ENCODE measurements around the gene THAP8. TPM values are rescaled to one million over a fixed set of nuclear protein-coding genes. Genes with fewer than 3 reads are reported as not detected.

Gene THAP8
- total RNA-seq, 3 donors from 2014 or later (not counting 1 experiment from before 2014, with no cell fraction given), result 1.8 to 3.2 (median 2.8) TPM

DNA sequence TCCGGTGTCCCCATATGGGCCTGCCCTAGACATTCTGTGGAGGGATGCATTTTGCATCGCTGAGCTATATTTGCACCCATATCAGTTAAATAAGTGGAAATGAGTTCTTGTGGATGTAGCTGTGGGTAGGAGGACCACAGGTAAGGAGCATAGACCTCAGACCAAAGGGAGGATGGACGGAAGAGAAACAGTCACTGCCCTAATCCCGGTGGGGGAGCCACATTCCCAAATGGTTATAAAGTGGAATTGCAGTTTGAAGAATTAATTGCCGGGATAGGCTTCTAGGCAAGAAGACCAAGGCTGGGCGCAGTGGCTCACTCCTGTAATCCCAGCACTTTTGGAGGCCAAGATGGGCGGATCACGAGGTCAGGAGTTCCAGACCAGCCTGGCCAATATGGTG, 57.3 kb downstream of the THAP8 start:
- H3K36me3 ChIP-seq (ENCODE audit: control insufficient read depth, insufficient read depth, low read length), result peaks cover 8% of the 10 kb centered on the region
- H3K27me3 Mint-ChIP-seq (ENCODE audit: low read depth in 2 of 2), result no peaks in the 10 kb centered on the region
- WGBS (ENCODE audit: insufficient coverage), result 96% methylated on average over 7 of the region's 8 CpGs
- H3K4me3 Mint-ChIP-seq, result peak overlapping the region; percentile 37
- peaks cover 26% of the 10 kb centered on the region for H3K4me1 ChIP-seq (ENCODE audit: control insufficient read depth, insufficient read depth, low read length)
- H3K36me3 Mint-ChIP-seq, result no peaks in the 10 kb centered on the region
- TF ChIP-seq, protein P1, sequence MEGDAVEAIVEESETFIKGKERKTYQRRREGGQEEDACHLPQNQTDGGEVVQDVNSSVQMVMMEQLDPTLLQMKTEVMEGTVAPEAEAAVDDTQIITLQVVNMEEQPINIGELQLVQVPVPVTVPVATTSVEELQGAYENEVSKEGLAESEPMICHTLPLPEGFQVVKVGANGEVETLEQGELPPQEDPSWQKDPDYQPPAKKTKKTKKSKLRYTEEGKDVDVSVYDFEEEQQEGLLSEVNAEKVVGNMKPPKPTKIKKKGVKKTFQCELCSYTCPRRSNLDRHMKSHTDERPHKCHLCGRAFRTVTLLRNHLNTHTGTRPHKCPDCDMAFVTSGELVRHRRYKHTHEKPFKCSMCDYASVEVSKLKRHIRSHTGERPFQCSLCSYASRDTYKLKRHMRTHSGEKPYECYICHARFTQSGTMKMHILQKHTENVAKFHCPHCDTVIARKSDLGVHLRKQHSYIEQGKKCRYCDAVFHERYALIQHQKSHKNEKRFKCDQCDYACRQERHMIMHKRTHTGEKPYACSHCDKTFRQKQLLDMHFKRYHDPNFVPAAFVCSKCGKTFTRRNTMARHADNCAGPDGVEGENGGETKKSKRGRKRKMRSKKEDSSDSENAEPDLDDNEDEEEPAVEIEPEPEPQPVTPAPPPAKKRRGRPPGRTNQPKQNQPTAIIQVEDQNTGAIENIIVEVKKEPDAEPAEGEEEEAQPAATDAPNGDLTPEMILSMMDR (IDR thresholded peaks at IDR 0.05), result no peak
- no peak overlapping the region for H3K4me3 ChIP-seq (ENCODE audit: low read length)
- DNase-seq, result no peak
- H3K4me1 Mint-ChIP-seq, result peaks cover 12 to 37% of the 10 kb centered on the region in 2 donors
- H3K9me3 ChIP-seq (ENCODE audit: control insufficient read depth, insufficient read depth, low read length), result no peaks in the 10 kb centered on the region
- no peak overlapping the region for H3K27ac ChIP-seq (ENCODE audit: low read length)
- H3K9me3 Mint-ChIP-seq, result no peaks in the 10 kb centered on the region
- ATAC-seq, result no peak
- H3K27ac Mint-ChIP-seq, result peak overlapping the region in 1 of 2 donors; percentile 95
- H3K27me3 ChIP-seq (ENCODE audit: control insufficient read depth, insufficient read depth, low read length), result no peaks in the 10 kb centered on the region
- intact Hi-C loops (cut with micrococcal nuclease), result loop anchor here (5.0 to 10.0 kb wide), 2 partner anchors 56 to 118 kb away; partner anchors contain the start of genes OVOL3, POLR2I, TBCB and THAP8

DNA sequence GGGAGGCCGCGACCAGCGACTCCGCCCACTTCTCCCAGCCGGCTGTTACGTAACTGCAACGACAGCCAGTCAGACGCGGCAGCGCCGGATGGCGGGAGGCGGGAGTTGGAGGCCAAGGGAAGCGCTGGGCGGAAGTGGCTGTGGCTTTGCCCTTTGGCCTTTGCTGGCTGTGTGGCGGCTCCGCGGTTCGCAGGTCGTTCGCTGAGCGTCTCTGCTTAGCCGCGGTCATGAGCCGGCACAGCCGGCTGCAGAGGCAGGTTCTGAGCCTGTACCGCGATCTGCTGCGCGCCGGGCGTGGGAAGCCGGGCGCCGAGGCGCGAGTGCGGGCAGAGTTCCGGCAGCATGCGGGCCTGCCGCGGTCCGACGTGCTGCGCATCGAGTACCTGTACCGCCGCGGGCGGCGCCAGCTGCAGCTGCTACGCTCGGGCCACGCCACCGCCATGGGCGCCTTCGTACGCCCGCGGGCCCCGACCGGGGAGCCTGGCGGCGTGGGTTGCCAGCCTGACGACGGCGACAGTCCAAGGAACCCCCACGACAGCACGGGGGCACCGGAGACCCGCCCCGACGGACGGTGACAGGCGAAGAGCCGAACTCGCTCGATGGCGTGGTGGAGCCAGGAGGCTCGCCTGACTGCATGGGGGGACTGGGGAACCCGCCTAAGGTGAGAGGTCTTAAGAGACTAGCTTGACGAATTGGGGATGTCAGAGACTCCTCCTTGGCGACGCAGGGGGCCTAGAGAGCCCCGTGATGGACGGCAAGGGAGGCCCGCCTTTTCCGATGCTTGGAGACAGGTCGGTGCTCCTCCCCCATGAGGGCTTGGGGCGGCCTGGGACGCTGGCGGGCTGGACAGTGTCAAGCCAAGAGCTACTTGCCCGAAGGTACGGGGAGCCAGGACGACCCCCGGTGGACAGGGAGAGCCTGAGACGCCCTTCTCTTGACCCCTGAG, 58.8 kb downstream of the THAP8 start, which contains the start of gene SDHAF1:
Gene SDHAF1 (plus strand): TSS at position 141 of the 946 bp plus-strand sequence. CDS start 87 bp downstream, at position 228.
- Histone ChIP-seq H3K4me3 (ENCODE audit: low read length) (peak within 1 kb of the TSS; percentile 59), H3K27ac (ENCODE audit: low read length) (peak within 1 kb of the TSS; percentile 83), H3K27me3 (ENCODE audit: control insufficient read depth, insufficient read depth, low read length) (no peaks in the 10 kb centered on the region), H3K9me3 (ENCODE audit: control insufficient read depth, insufficient read depth, low read length) (no peaks in the 10 kb centered on the region), H3K4me1 (ENCODE audit: control insufficient read depth, insufficient read depth, low read length) (peaks cover 26% of the 10 kb centered on the region), H3K36me3 (ENCODE audit: control insufficient read depth, insufficient read depth, low read length) (peaks cover 8% of the 10 kb centered on the region)
- DNase-seq, result peak; percentile 88 to 95
- Mint-ChIP-seq H3K4me3 (peak within 1 kb of the TSS; percentile 96), H3K36me3 (no peaks in the 10 kb centered on the region), H3K27me3 (ENCODE audit: low read depth in 2 of 2) (no peaks in the 10 kb centered on the region), H3K27ac (peak within 1 kb of the TSS; percentile 91 to 95), H3K9me3 (no peaks in the 10 kb centered on the region), H3K4me1 (peaks cover 12 to 30% of the 10 kb centered on the region in 2 donors)
- peak; percentile 89 to 94 (median 91) for ATAC-seq
- TF ChIP-seq, protein P1 (IDR thresholded peaks at IDR 0.05), result no peak
- WGBS (ENCODE audit: insufficient coverage), result under 1% methylated on average over 97 of the region's 97 CpGs
- intact Hi-C loops (cut with micrococcal nuclease), result loop anchor here (1.0 to 10.0 kb wide), 3 partner anchors 19 to 119 kb away; partner anchors contain the start of genes ALKBH6, OVOL3, POLR2I and TBCB

DNA sequence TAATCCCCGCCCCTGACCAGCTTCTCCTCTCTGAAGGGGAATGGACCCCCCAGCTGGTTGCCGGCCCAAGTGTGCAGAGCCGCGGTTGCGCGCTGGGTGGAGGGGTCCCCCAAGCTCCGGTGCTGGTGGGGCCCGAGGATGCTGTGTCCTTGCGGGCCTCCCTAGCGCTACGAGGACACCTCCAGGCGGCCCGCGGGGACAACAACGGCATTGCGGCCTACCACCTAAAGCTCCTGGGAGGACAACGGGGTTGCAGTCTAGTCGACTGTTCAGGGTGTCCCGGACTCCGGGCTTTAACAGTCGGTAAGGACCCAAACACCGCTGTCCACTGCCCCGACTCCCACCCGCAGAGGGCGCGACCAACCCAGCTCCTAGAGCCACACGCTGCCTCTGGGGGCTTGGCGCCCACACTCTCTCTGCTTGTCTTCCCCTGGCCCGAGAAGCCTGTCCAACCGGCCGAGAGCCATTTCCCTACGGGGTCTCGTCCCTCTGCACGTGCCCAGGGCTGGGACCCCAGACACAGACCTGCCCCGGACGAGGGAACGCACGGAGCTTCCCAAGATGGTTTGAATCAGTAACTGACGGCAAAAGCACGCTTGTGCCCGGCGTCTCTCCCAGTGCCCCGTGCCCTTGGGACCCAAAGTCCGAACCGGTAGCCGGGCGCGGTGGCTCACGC, 60.0 kb downstream of the THAP8 start:
- H3K27me3 Mint-ChIP-seq (ENCODE audit: low read depth in 2 of 2), result peaks cover 0 to 3% of the 10 kb centered on the region in 2 donors
- H3K4me1 ChIP-seq (ENCODE audit: control insufficient read depth, insufficient read depth, low read length), result peaks cover 26% of the 10 kb centered on the region
- H3K27ac Mint-ChIP-seq, result peak overlapping the region; percentile 91 to 95
- H3K27ac ChIP-seq (ENCODE audit: low read length), result no peak overlapping the region
- 53% methylated on average over 49 of the region's 49 CpGs for WGBS (ENCODE audit: insufficient coverage)
- DNase-seq (peak in 1 of 2 donors; percentile 27), ATAC-seq (no peak)
- TF ChIP-seq, protein P1 (IDR thresholded peaks at IDR 0.05), result no peak
- peak overlapping the region; percentile 73 for H3K4me3 Mint-ChIP-seq
- no peaks in the 10 kb centered on the region for H3K9me3 ChIP-seq (ENCODE audit: control insufficient read depth, insufficient read depth, low read length)
- peaks cover 8% of the 10 kb centered on the region for H3K36me3 ChIP-seq (ENCODE audit: control insufficient read depth, insufficient read depth, low read length)
- no peak overlapping the region for H3K4me3 ChIP-seq (ENCODE audit: low read length)
- no peaks in the 10 kb centered on the region for H3K27me3 ChIP-seq (ENCODE audit: control insufficient read depth, insufficient read depth, low read length)
- H3K9me3 Mint-ChIP-seq, result no peaks in the 10 kb centered on the region
- intact Hi-C loops (cut with micrococcal nuclease), result loop anchor here (10.0 kb wide), 1 partner anchor 121 kb away; the partner anchor contains the start of genes OVOL3, POLR2I and TBCB
- H3K4me1 Mint-ChIP-seq, result peaks cover 12 to 30% of the 10 kb centered on the region in 2 donors
- no peaks in the 10 kb centered on the region for H3K36me3 Mint-ChIP-seq
